ENCODE results near the gene TST. TPM values are rescaled to one million over a fixed set of nuclear protein-coding genes. Genes with fewer than 3 reads are reported as not detected.

TST gene
- total and polyA plus RNA-seq, 9 of the 15 experiments (the other 6 are each of a cell fraction or from before 2014, with no cell fraction given), result 1.4 to 26.9 (median 12.4) TPM

DNA sequence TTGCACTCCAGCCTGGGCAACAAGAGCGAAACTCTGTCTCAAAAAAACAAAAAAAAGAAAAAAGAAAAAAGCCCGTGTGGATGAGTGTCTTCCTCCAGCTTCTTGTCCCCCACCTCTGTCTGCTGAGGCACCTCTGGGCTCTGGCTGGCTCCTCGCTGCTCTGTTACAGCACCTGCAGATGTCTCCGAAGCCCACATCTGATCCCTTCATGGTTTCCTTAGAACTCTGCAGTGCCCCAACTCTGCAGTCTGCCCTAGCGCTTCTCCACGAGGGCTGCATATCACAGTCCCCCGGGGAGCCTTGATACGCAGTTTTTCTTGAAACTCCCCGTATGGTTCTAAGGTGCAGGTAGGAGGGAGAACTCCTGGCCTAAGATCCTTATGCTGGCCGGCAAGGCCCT lies 48.2 kb upstream of the TST start:
- Histone ChIP-seq H3K9me3 (replicated peaks; ENCODE audit: control insufficient read depth, insufficient read depth, low read depth, low read length) (no peaks in the 10 kb centered on the region), H3K4me1 (replicated peaks in 1 of 2; ENCODE audit: control insufficient read depth in 2 of 2, insufficient read depth in 2 of 2, low read length in 2 of 2) (no peaks in the 10 kb centered on the region), H3K4me3 (no peak overlapping the region), H3K79me2 (ENCODE audit: control insufficient read depth, insufficient read depth, low read length) (no peaks in the 10 kb centered on the region), H3K9me1 (ENCODE audit: control insufficient read depth, insufficient read depth, low read length) (no peaks in the 10 kb centered on the region), H4K20me1 (replicated peaks; ENCODE audit: control insufficient read depth, insufficient read depth, low read length) (no peaks in the 10 kb centered on the region), H3K36me3 (ENCODE audit: control insufficient read depth, insufficient read depth, low read length) (no peaks in the 10 kb centered on the region), H3K4me2 (ENCODE audit: insufficient read depth, low read length) (no peak overlapping the region), H2AFZ (ENCODE audit: low read depth, low read length) (no peak overlapping the region), H3K27me3 (ENCODE audit: control insufficient read depth in 2 of 2, insufficient read depth in 2 of 2, low read length in 2 of 2) (peaks cover 2 to 52% of the 10 kb centered on the region in 2 experiments; a peak in 4 of 5 replicates), H3K27ac (ENCODE audit: extremely low read depth, low read depth, low read length) (no peak overlapping the region), H3K9ac (ENCODE audit: insufficient read depth in 1 of 2, low read depth in 2 of 2, low read length in 2 of 2) (no peak overlapping the region)
- DNase-seq (ENCODE audit: extremely low read depth in 1 of 4, low spot score in 3 of 4), result no peak
- TF ChIP-seq, protein P1, sequence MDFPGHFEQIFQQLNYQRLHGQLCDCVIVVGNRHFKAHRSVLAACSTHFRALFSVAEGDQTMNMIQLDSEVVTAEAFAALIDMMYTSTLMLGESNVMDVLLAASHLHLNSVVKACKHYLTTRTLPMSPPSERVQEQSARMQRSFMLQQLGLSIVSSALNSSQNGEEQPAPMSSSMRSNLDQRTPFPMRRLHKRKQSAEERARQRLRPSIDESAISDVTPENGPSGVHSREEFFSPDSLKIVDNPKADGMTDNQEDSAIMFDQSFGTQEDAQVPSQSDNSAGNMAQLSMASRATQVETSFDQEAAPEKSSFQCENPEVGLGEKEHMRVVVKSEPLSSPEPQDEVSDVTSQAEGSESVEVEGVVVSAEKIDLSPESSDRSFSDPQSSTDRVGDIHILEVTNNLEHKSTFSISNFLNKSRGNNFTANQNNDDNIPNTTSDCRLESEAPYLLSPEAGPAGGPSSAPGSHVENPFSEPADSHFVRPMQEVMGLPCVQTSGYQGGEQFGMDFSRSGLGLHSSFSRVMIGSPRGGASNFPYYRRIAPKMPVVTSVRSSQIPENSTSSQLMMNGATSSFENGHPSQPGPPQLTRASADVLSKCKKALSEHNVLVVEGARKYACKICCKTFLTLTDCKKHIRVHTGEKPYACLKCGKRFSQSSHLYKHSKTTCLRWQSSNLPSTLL (IDR thresholded peaks at IDR 0.05), result no peak
- no peak for TF ChIP-seq FOXJ2 (tag; IDR thresholded peaks at IDR 0.05)
- TF ChIP-seq ZNF717 (CRISPR knock-in tag; IDR thresholded peaks at IDR 0.05), result no peak
- TF ChIP-seq CBX2 (IDR thresholded peaks at IDR 0.05; ENCODE audit: insufficient read depth, low read length, poor library complexity, severe bottlenecking), result no peak
- TF ChIP-seq HDAC1 (IDR thresholded peaks at IDR 0.05), result no peak
- TF ChIP-seq, protein P2, sequence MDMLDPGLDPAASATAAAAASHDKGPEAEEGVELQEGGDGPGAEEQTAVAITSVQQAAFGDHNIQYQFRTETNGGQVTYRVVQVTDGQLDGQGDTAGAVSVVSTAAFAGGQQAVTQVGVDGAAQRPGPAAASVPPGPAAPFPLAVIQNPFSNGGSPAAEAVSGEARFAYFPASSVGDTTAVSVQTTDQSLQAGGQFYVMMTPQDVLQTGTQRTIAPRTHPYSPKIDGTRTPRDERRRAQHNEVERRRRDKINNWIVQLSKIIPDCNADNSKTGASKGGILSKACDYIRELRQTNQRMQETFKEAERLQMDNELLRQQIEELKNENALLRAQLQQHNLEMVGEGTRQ (CRISPR knock-in tag; IDR thresholded peaks at IDR 0.05), result no peak
- TF ChIP-seq, protein P3, sequence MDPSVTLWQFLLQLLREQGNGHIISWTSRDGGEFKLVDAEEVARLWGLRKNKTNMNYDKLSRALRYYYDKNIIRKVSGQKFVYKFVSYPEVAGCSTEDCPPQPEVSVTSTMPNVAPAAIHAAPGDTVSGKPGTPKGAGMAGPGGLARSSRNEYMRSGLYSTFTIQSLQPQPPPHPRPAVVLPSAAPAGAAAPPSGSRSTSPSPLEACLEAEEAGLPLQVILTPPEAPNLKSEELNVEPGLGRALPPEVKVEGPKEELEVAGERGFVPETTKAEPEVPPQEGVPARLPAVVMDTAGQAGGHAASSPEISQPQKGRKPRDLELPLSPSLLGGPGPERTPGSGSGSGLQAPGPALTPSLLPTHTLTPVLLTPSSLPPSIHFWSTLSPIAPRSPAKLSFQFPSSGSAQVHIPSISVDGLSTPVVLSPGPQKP (CRISPR knock-in tag; IDR thresholded peaks at IDR 0.05), result no peak
- in situ Hi-C loops (cut with MboI) (no loop called here), intact Hi-C loops (cut with micrococcal nuclease) (no loop called here)
- WGBS (ENCODE audit: insufficient coverage, low coverage, missing lambda C conversion rate), result 5% methylated on average over 8 of the region's 10 CpGs
- POLR2A ChIA-PET, result no interaction called here
- ATAC-seq, result no peak
- CTCF ChIA-PET (ENCODE audit: low intra/inter-chr PET ratio), result no interaction called here
- BruUV-seq (replicated peaks), result no TSS peak
- FAIRE-seq, result no peak

All from K562 (cell line).